Stimulated activated naive CD4-positive, alpha-beta T cell treated with Interleukin-2 at 50 U/mL for 16 hours (primary cell): ENCODE results near the gene LARP1.
"Not testable (repeated sequence)": the region's sequence is repeated elsewhere in the genome, so short reads cannot be mapped to it uniquely, and the experiment has no call there.

Source experiments
- DNase-seq: peaks from one replicate; lab custom pipeline; 2025; lab: John Stamatoyannopoulos, UW

The LARP1 gene

DNA sequence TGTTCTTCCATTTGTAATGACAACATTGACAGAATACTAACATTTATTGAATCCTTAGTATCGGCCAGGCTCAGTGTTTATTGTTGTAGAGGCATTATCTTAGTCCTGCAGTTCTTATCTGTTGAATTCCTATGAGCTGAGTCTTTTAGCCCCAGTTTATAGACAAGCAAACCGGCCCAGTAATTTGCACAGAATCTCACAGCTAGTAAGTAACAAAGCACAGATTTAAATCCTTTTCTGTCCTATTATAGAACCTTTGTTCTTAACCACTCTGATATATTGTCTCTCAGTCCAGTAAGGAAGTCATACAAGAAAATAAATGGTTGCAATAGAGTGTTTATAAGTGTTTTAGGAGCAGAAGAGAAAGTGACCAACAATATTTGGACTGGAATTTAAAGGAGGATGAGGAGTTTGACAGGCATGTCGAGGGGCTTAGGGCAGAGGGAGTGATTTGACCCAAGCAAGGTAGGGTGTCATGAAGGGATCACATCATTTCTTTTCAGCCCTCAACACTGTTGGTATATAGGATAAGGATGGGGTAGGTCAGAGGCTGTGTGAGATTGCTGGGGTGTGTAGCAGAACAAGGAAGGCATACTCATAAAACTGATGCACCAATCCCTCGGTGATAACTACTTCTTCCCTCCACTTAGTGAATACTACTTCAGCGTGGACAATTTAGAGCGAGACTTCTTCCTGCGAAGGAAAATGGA is 39.5 kb downstream of the LARP1 start:
- DNase-seq = no peak

DNA sequence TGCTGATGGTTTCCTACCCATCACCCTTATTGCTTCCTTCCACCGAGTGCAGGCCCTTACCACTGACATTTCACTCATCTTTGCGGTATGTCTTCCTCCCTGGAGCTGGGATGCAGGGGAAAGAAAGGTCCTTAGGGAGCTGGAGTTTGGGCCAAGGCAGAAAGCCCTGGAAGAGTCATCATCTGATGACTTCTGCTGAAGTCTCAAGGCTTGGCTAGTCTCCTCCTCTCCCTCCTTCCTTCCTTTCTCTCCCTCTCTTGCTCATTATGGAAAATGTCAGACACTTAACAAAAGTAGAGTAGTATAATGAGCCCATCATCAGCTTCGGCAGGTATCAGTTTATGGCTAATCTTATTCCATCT is 40.0 kb downstream of the LARP1 start:
- no peak for DNase-seq

DNA sequence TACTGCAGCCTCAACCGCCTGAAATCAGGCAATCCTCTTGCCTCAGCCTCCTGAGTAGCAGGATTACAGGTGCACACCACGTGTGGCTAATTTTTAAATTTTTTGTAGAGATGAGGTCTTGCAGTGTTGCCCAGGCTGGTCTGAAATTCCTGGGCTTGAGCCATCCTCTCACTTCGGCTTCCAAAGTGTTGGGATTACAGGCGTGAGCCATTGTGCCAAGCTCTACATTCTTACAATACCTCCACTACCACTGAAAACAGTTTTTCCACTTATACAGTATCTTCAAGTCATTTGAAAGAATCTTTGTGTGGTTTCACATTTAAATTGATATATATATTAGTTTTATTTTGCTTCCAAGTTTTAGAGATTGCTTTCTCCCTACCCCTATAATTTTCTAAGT is 42.6 kb downstream of the LARP1 start:
- DNase-seq = no peak

DNA sequence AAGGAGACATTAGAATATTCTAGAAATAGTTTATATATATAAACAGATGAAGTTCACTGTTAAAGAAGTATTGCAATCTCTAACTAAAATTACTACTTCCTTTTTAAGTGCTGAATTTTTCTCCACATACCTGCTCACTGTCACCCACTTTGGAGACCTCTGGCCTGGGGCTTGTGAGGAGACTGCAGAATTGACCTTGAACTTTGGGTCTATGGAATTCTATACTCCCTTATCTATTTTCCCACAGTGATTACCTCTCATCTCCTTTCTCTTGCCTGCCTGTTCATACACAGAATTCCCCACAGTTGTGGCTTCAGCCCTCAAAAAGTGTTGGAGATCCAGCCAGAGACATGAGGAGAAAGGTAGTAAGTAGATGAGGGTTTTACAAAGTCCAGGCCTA is 45.4 kb downstream of the LARP1 start:
- no peak for DNase-seq

DNA sequence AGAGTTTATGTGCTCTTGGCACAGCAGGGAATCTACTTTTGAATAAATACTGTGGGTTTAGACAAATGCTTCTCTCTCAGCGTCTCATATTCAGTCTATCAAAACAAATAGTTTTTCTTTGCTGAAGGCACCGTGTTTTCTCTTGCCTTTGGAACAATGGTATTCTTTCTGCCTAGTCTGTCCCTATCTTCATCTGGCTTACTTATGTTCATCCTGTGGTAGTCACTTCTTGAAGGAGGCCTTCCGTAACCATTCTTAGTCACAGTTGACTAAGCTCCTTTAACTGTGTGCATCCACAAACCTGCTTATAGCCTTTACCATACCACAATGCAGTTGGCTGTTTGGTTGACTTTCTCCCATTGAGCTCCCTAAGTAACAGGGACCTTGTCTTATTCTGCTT is 45.9 kb downstream of the LARP1 start:
- DNase-seq = no peak

DNA sequence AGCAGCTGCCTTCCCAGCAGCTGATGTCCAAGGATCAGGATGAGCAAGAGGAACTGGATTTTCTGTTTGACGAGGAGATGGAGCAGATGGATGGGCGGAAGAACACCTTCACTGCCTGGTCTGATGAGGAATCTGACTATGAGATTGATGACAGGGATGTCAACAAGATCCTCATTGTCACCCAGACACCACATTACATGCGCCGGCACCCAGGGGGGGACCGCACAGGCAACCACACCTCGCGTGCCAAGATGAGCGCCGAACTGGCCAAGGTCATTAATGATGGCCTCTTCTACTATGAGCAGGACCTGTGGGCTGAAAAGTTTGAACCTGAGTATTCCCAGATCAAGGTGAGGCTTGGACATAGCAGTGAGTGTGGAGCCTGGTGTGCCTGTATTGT is 46.9 kb downstream of the LARP1 start:
- DNase-seq = no peak

DNA sequence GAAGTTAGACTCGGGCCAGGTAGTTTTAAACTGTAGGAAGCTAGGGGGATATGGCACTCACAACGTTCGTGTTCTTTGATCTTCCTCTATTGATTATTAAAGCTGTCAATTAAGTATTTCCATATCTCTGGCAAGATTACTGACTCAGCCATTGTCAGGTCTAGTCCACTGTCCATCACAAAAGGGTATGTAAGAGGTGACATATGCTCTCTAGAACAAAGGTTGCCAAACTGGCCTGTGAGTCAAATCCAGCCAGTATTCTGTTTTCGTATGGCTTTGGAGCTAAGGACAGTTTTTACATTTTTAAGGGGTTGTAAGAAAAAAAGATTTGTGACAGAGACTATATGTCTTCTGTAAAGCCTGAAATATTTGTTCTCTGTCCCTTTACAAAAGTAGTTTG is 51.0 kb downstream of the LARP1 start:
- DNase-seq = no peak

DNA sequence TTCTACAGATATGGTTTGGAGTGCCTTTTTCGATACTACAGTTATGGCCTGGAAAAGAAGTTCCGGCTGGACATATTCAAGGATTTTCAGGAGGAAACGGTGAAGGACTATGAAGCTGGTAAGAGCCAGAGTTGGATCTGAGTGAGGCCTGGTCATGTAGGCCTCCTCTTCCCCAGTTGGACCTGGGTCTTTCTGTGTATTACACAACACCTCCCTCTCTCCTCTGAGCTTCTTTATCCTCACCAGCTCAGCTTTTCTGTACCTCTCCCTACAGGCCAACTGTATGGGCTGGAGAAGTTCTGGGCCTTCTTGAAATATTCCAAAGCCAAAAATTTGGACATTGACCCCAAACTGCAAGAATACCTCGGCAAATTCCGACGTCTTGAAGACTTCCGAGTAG is 56.1 kb downstream of the LARP1 start:
- DNase-seq = no peak

DNA sequence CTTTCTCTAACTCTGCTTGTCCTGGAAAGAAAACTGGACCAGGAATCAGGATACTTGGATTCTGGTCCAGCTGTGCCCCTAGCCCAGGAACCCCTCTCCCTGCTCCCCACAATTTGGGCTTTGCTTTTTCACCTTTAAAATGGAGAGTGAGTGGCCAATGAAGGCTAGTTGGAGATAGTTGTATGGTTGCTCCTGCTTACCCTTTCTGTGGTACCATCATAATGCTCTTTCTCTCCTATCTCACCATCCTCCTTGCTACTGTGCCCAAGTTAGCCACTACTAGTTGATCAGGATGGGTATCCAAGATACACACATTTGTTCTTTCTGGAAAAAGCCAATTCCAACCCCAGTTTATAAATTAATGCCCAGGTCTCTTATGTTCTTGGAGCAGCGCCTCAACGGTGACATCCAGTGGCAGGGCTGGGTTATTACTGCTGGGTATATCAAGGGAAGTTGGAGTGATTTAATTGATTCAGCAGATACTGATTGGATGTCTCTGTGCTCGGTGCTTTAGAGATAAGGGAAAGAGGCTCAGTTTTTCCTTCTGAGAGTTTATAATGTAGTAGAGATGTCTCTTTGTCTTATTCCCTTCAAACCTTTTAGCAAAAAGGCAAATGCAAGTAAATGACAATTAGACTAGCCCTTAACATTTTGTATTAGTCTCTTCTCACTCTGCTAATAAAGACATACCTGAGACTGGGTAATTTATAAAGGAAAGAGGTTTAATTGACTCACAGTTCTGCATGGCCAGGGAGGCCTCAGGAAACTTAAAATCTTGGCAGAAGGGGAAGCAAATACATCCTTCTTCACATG is 56.7 kb downstream of the LARP1 start:
- DNase-seq = peak; percentile 45

DNA sequence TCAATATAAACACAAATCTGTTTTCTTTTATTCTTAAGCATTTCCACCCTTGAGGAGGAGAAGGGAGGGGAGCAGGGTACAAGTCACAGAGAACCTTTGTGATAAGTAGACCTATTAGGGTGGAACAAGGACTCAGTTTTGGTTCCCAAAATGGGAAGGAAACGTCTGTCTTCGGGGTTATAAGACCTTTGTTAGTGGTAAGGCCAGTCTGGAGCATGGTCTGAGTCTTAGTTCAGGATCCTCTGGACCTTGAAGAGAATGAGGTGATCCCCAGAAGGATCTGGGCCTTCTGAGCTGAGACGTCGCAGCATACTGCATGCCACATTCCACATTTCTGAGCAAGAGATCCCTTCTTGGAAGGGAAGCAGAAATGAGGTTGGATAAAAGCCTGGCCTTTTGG is 58.0 kb downstream of the LARP1 start:
- no peak for DNase-seq

DNA sequence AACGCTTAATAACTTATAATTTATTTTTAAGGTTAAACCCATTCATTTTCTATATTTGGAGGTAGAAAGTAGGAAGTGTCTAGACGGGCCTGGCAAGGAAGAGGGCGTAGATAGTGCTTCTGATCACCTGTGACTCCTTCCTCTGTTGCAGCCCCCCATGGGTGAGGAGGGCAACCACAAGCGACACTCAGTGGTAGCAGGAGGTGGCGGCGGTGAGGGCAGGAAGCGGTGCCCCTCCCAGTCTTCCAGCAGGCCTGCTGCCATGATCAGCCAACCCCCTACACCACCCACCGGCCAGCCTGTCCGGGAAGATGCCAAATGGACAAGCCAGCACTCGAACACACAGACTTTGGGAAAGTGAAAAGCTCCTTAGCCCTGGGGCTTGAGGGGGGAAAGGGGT is 58.6 kb downstream of the LARP1 start:
- DNase-seq = no peak

DNA sequence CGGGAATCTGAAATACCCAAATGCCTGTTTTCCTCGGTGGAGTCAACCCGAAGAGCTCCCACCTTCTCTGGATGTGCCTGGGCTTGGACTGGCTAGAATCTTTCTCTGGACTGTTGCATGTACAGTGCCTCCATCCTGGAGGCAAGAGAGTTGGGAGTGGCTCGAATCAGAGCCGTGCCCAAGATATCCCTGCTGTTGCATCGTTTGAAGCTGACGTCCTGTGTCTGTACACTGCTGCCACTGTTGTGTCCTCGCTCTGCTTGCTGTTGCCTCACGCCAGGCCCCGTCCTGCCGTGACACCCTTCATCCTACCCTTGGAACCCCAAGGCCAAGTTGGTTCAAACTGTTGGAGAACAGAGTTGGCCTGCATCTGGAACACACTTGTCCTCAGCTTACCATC is 59.8 kb downstream of the LARP1 start:
- DNase-seq = no peak

DNA sequence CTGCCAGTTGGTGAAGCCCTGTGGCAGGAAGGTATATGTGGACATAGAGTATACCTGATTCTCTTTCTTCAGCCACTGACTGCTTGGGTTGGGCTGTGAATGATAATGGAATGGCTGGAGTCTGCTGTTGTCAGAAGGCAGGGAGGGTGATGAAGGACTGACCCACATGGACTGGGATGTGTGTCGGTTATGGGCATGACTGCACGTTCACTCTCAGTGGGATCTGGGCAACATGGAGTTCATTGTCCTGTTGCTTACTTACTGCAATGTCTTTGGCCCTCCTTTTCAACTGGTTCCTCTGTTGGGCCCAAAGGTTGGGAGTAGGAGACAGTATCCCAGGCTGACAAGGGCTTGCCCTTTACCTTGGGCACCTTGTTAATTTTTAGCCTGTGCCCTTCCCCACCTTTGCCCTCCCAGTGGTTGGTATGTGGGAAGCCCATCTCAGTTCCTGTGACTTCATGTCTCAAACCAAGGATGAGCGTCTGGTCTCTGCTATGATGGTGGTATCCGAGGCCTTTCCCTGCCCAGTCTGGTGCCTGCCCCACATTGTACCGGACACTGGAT is 60.6 kb downstream of the LARP1 start:
- DNase-seq = no peak

DNA sequence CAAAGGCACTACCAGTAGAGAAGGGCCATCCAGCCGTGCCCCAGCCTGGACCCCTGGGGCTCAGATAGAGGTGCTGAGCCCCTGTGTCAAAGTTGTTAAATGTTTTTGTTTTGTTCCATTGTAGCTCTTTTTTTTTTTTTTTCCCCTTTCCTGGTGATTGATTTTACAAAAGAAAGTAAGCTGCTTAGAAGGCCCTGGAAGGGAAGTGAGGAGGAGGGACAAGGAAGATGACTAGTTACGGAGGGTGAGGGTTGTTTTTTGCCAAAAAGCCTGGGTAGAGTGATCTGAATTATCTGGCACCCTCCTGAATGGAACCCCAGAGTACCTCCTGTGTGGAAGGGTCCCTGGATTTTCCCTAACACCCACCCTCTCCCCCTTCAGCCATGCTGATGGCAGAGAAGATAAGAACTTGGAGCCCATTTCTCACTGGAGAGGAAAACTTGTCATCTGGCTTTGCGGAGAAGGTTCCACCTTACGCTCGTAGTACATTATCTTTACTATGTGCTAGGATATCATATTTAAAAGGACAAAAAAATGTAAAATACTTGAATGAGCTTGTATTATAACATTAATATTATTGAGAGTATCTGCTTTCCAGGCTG is 61.8 kb downstream of the LARP1 start:
- DNase-seq = no peak

DNA sequence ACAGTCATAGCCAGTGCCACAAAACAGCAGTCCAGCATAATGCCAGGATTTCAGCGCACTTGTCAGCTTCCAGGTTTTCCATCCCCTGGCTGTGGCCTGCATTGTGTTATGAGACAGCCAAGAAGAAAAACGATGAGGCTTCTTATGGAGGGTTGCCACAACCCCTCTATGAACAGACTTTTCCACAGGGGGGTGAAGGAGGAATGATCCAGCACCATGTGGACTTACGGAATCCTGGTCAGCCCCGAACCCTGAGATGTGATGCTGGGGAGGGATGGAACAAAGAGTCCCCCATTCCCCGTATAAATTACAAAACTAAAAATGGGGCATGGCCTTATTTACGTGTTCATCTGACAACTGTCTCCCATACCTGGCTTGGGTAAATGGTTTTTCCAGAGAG is 62.6 kb downstream of the LARP1 start:
- DNase-seq = no peak

DNA sequence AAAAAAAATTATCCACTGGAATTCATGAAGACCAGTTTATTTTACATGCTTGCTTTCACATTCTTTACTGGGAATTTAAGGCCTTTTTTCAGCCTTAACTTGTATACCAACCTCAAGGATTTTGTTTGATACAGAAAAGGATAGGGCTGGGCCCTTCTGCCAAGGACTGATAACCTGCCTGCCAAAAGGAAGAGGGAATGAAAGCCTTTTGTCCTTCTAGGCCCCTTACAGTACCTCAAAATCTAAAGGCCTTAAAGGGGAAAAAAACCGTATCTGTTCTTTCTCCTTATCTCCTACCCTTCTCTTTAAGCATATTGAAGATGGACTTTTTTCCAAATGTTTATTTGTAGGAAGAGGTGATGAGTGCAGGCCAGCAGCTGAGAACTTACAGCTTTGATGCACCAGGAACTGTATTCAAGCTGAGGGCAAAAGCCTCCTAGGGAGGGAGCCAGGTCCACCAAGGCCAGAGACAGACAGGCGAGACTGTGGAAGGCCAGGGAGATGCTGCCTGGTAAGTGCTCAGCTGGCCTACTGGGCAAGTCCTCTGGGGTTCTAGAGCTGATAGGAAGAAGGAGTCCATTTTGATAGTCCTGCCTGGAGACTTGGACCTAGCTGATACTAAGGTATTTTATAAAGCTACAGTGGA is 63.4 kb downstream of the LARP1 start:
- DNase-seq = no peak

DNA sequence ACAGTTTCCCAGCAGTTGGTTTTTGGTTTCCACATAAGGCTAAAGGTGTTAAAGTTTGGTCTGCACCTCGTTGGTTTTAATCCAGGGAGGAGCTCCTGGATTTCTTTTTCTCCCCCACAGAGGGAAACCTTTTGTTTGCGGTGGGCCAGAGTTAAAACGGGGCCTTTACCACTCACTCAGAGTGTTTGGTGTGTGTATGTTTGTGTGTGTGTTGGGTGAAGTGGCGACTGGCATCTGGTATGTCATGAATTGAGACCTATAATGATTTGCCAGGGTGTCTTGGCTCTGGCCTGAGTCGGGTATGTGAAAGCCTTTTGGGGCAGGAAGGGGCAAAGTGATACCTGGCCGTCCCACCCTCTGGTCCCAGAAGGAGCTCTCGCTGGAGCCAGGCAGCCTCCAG is 64.4 kb downstream of the LARP1 start:
- DNase-seq = no peak

DNA sequence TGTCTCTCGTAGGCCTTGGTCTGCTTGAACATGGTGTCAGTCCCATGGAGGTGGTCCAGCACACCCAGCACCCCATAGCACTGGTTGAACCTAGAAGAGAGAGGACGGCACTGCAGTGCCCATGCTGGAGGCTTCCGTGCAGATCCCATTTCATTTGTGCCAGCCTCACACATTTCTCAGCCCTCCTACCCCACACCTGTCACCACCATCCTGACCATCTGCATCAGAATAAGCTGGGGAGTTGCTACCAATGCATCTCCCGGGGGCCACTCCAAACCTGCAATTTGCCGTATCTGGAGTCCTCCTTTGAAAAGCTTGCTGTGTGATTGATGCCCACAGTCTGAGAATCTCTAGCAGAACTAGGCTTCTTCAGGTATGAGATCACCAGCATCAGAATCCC is 65.2 kb downstream of the LARP1 start:
- no peak for DNase-seq

DNA sequence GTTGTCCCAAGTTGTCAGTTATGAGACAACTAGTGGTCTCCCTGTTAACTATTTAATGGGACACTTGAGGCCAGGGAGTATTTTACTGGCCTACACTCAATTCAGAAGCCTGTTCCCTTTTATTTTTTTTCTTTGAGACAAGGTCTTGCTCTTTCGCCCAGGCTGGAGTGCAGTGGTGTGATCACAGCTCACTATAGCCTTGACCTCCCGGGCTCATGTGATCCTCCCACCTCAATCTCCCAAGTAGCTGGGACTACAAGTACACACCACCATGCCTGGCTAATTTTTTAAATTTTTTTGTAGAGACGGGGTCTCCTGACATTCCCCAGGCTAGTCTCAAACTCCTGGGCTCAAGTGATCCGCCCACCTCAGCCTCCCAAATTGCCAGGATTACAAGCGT is 67.7 kb downstream of the LARP1 start:
- not testable (repeated sequence) for DNase-seq

DNA sequence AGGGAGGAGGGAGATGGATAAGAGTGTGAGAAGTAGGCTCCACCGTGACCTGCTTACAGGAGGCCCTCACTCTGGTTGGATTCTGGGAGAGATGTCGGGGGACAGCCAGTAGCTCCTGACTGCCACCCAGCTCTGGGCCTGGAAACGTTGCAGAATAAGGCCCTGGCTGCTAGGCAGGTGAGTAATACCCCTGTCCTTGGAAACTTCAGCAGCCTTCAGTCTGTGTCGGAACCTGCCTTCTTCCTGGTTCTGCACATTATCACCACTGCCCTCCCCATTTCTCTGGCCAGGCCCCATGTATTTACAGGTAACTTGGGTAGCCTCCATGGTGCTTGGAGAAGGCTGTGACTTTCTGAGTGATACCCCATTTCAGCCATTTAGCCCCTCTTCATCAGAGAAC is 68.4 kb downstream of the LARP1 start:
- DNase-seq = no peak

DNA sequence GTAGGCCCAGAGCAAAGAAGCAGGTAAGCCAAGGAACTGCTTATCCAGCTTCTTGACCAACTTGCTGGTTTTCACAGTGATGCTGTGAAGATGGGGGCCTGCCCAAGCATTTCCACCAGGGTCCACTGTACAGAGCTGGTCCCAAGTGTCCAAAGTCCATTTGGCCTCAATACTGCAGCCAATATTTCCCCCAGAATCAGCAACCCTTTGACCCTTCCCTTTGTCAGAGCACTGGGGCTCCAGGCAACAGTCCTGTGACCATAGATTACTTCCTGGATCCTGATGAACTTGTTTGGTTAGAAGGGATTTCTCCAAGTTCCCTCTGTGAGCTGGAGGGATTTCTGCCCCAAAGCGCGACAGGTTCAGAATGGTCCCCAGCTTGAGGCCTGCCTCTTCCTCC is 68.9 kb downstream of the LARP1 start:
- no peak for DNase-seq

DNA sequence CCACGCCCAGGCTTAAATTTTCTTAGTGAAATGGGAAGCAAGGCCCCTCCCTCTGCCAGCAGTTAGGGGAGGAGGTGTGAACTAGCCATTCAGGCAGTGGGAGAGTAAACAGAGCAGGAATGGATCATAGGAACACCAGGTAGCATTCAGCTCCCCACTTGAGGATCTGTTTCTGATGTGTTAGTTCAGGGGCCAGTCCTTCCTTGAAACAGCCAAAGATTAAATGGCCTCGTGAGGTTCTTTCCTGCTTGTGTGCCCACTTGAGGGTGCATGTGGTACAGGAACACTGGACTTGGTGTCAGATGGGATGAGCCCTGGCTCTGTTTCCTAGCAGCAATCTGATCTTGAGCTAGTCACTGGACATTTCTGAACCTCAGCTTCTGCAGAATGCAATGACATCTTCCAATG is 74.0 kb downstream of the LARP1 start:
- no peak for DNase-seq
